T-helper 1 cell treated with Interleukin-12 subunit alpha and Interleukin-12 subunit beta and Interleukin-4 antibody, amounts not matched to agents 30 μg/mL and 1 μg/mL, for 36 hours (primary cell): ENCODE results near the gene ANKRD63.
A peak's percentile ranks its signal among the peaks of the same experiment; 100 is the strongest.

Experiments used
- H3K27ac Mint-ChIP-seq: one replicate; pipeline ENCODE4 v1.8.0; 2021; ENCODE audit warnings: mild to moderate bottlenecking, mixed read lengths
- H3K27me3 Mint-ChIP-seq: one replicate; pipeline ENCODE4 v1.8.0; 2021; ENCODE audit warnings: low read depth, mixed read lengths
- H3K36me3 Mint-ChIP-seq: one replicate; pipeline ENCODE4 v1.8.0; 2021; ENCODE audit warnings: low read depth, mixed read lengths
- H3K4me1 Mint-ChIP-seq: one replicate; pipeline ENCODE4 v1.8.0; 2021; ENCODE audit warnings: low read depth, mixed read lengths
- H3K4me3 Mint-ChIP-seq: one replicate; pipeline ENCODE4 v1.8.0; 2021; ENCODE audit warnings: mild to moderate bottlenecking, moderate library complexity, mixed read lengths
- H3K9me3 Mint-ChIP-seq: one replicate; pipeline ENCODE4 v1.8.0; 2021; ENCODE audit warnings: mixed read lengths

Gene ANKRD63

GRCh38 chr15:40282869-40283614 lies at the start of gene ANKRD63:
Gene ANKRD63, minus strand, starts transcription at chr15:40283064. Its CDS starts 478 bp downstream, at chr15:40282586.
- Mint-ChIP-seq H3K27me3 (peaks cover 41% of the 10 kb centered on the region), H3K36me3 (no peaks in the 10 kb centered on the region), H3K9me3 (no peaks in the 10 kb centered on the region), H3K4me3 (peak within 1 kb of the TSS; percentile 60), H3K4me1 (peaks cover 5% of the 10 kb centered on the region), H3K27ac (no peak within 1 kb of the TSS)

- H3K4me1 Mint-ChIP-seq, result peaks cover 25% of the 10 kb centered on the region
- no peaks in the 10 kb centered on the region for H3K27me3 Mint-ChIP-seq
- no peaks in the 10 kb centered on the region for H3K9me3 Mint-ChIP-seq
- no peak overlapping the region for H3K27ac Mint-ChIP-seq
- peaks cover 1% of the 10 kb centered on the region for H3K36me3 Mint-ChIP-seq
- no peak overlapping the region for H3K4me3 Mint-ChIP-seq
Measured at GRCh38 chr15:40332113-40332781, 49.4 kb upstream of the ANKRD63 start.

- Mint-ChIP-seq H3K36me3 (peaks cover 2% of the 10 kb centered on the region), H3K4me1 (peaks cover 25% of the 10 kb centered on the region), H3K27me3 (no peaks in the 10 kb centered on the region), H3K4me3 (no peak overlapping the region), H3K27ac (no peak overlapping the region), H3K9me3 (no peaks in the 10 kb centered on the region)
Measured at GRCh38 chr15:40331637-40332036, 48.8 kb upstream of the ANKRD63 start.

- no peak overlapping the region for H3K27ac Mint-ChIP-seq
- no peak overlapping the region for H3K4me3 Mint-ChIP-seq
- H3K9me3 Mint-ChIP-seq, result no peaks in the 10 kb centered on the region
- H3K27me3 Mint-ChIP-seq, result peaks cover under 1% of the 10 kb centered on the region
- peaks cover 4% of the 10 kb centered on the region for H3K36me3 Mint-ChIP-seq
- H3K4me1 Mint-ChIP-seq, result peaks cover 25% of the 10 kb centered on the region
Measured at GRCh38 chr15:40331026-40331425, 48.2 kb upstream of the ANKRD63 start.

GRCh38 chr15:40330368-40330836 lies 47.5 kb upstream of the ANKRD63 start:
- H3K4me1 Mint-ChIP-seq, result peaks cover 25% of the 10 kb centered on the region
- no peak overlapping the region for H3K4me3 Mint-ChIP-seq
- no peak overlapping the region for H3K27ac Mint-ChIP-seq
- H3K9me3 Mint-ChIP-seq, result no peaks in the 10 kb centered on the region
- peaks cover 3% of the 10 kb centered on the region for H3K27me3 Mint-ChIP-seq
- H3K36me3 Mint-ChIP-seq, result peaks cover 6% of the 10 kb centered on the region

GRCh38 chr15:40329804-40330203 lies 46.9 kb upstream of the ANKRD63 start:
- Mint-ChIP-seq H3K4me1 (peaks cover 30% of the 10 kb centered on the region), H3K27me3 (peaks cover 6% of the 10 kb centered on the region), H3K27ac (no peak overlapping the region)

GRCh38 chr15:40328751-40329150 lies 45.9 kb upstream of the ANKRD63 start:
- Mint-ChIP-seq H3K36me3 (peaks cover 6% of the 10 kb centered on the region), H3K4me1 (peaks cover 27% of the 10 kb centered on the region), H3K9me3 (no peaks in the 10 kb centered on the region), H3K27me3 (peaks cover 6% of the 10 kb centered on the region), H3K27ac (no peak overlapping the region), H3K4me3 (no peak overlapping the region)

More at GRCh38 chr15:40329804-40330203, 46.9 kb upstream of the ANKRD63 start:
- no peak overlapping the region for H3K4me3 Mint-ChIP-seq
- H3K9me3 Mint-ChIP-seq, result no peaks in the 10 kb centered on the region
- H3K36me3 Mint-ChIP-seq, result peaks cover 6% of the 10 kb centered on the region

- Mint-ChIP-seq H3K27ac (no peak overlapping the region), H3K27me3 (peaks cover 6% of the 10 kb centered on the region), H3K4me1 (peaks cover 26% of the 10 kb centered on the region), H3K36me3 (peaks cover 6% of the 10 kb centered on the region), H3K4me3 (no peak overlapping the region), H3K9me3 (no peaks in the 10 kb centered on the region)
Measured at GRCh38 chr15:40328176-40328575, 45.3 kb upstream of the ANKRD63 start.

GRCh38 chr15:40327457-40327856 lies 44.6 kb upstream of the ANKRD63 start:
- peaks cover 6% of the 10 kb centered on the region for H3K27me3 Mint-ChIP-seq
- H3K4me3 Mint-ChIP-seq, result no peak overlapping the region
- H3K4me1 Mint-ChIP-seq, result peaks cover 28% of the 10 kb centered on the region
- H3K36me3 Mint-ChIP-seq, result peaks cover 6% of the 10 kb centered on the region
- no peaks in the 10 kb centered on the region for H3K9me3 Mint-ChIP-seq
- H3K27ac Mint-ChIP-seq, result no peak overlapping the region

- Mint-ChIP-seq H3K4me3 (no peak overlapping the region), H3K27ac (no peak overlapping the region), H3K36me3 (peaks cover 6% of the 10 kb centered on the region), H3K9me3 (no peaks in the 10 kb centered on the region), H3K4me1 (peaks cover 38% of the 10 kb centered on the region), H3K27me3 (peaks cover 12% of the 10 kb centered on the region)
Measured at GRCh38 chr15:40325700-40326099, 42.8 kb upstream of the ANKRD63 start.

GRCh38 chr15:40325188-40325587 lies 42.3 kb upstream of the ANKRD63 start:
- Mint-ChIP-seq H3K36me3 (peaks cover 6% of the 10 kb centered on the region), H3K27me3 (peaks cover 14% of the 10 kb centered on the region), H3K4me3 (peak overlapping the region; percentile 71), H3K9me3 (no peaks in the 10 kb centered on the region), H3K27ac (no peak overlapping the region), H3K4me1 (peaks cover 38% of the 10 kb centered on the region)

GRCh38 chr15:40323953-40324937 lies 41.4 kb upstream of the ANKRD63 start:
- H3K4me3 Mint-ChIP-seq, result peak overlapping the region; percentile 71
- peak overlapping the region; percentile 31 for H3K27ac Mint-ChIP-seq
- H3K9me3 Mint-ChIP-seq, result no peaks in the 10 kb centered on the region
- peaks cover 20% of the 10 kb centered on the region for H3K27me3 Mint-ChIP-seq
- H3K36me3 Mint-ChIP-seq, result peaks cover 6% of the 10 kb centered on the region
- H3K4me1 Mint-ChIP-seq, result peaks cover 34% of the 10 kb centered on the region

- Mint-ChIP-seq H3K9me3 (no peaks in the 10 kb centered on the region), H3K36me3 (peaks cover 6% of the 10 kb centered on the region)
Measured at GRCh38 chr15:40323239-40323952, 40.5 kb upstream of the ANKRD63 start, which contains the start of gene INAFM2. Gene INAFM2, plus strand, starts transcription at chr15:40323692. Its CDS starts 364 bp downstream, at chr15:40324056.

More at GRCh38 chr15:40323239-40323952, 40.5 kb upstream of the ANKRD63 start, which contains the start of gene INAFM2:
- Mint-ChIP-seq H3K4me3 (peak within 1 kb of the TSS; percentile 82), H3K4me1 (peaks cover 28% of the 10 kb centered on the region), H3K27ac (peak within 1 kb of the TSS; percentile 65), H3K27me3 (peaks cover 21% of the 10 kb centered on the region)
